Panc1 (cell line): Measurements from ENCODE around the gene GABRG3. TPM values are rescaled to one million over a fixed set of nuclear protein-coding genes. Genes with fewer than 3 reads are reported as not detected.

Experiments
- ATAC-seq: fragments of 200-7000 bp; cut with Tn5 transposase; 2 replicates; pipeline ENCODE4 v1.9.1; 2020; ENCODE audit warnings: mild to moderate bottlenecking, moderate library complexity
- BruUV-seq: library from RNA; stranded (reverse); fragments of 400-500 nt; replicated peaks from 2 replicates; lab custom pipeline; 2021; lab: Mats Ljungman, UMichigan
- CTCF ChIA-PET: fragments of 300-600 bp; sonication (Branson Sonifier 250); formaldehyde crosslinking; loops from one replicate; lab custom pipeline; 2022; ENCODE audit warnings: antibody characterized with exemption; lab: Charles Lee
- POLR2A ChIA-PET: fragments of 300-600 bp; sonication (Branson Sonifier 250); formaldehyde crosslinking; loops from one replicate; lab custom pipeline; 2022; ENCODE audit warnings: antibody characterized with exemption; lab: Charles Lee
- DNase-seq: peaks from one replicate; pipeline ENCODE4 v3.0.0-alpha.2; 2010; ENCODE audit warnings: low read depth, low spot score
- H3K27ac ChIP-seq: 2 replicates; pipeline ENCODE4 v1.5.1; 2011; ENCODE audit warnings: mild to moderate bottlenecking, low read length, inconsistent platforms
- H3K27me3 ChIP-seq: fragments of 200-500 bp; sonication (Bioruptor generic); 2 replicates; pipeline ENCODE4 v1.6.0; 2014; ENCODE audit warnings: low read length, inconsistent platforms; ENCODE audit not compliant: control insufficient read depth, insufficient read depth
- H3K36me3 ChIP-seq: fragments of 200-500 bp; sonication (Bioruptor generic); 2 replicates; pipeline ENCODE4 v1.5.1; 2014; ENCODE audit warnings: inconsistent platforms, mild to moderate bottlenecking, low read length, moderate library complexity; ENCODE audit not compliant: control insufficient read depth, insufficient read depth
- H3K4me1 ChIP-seq: 2 replicates; pipeline ENCODE4 v1.5.1; 2011; ENCODE audit warnings: inconsistent platforms, mild to moderate bottlenecking, low read length, moderate library complexity; ENCODE audit not compliant: control insufficient read depth, insufficient read depth
- H3K4me3 ChIP-seq, 2 experiments: 2 replicates each; pipeline ENCODE4 v1.5.1; 2011 to 2012; ENCODE audit warnings: low read depth in 2 of 2, low read length in 2 of 2, mild to moderate bottlenecking in 2 of 2, inconsistent platforms in 1 of 2, moderate library complexity in 1 of 2
- H3K9me3 ChIP-seq: fragments of 200-500 bp; sonication (Bioruptor generic); 2 replicates; pipeline ENCODE4 v1.5.1; 2014; ENCODE audit warnings: low read depth, mild to moderate bottlenecking, inconsistent platforms, low read length, moderate library complexity; ENCODE audit not compliant: control insufficient read depth, insufficient read depth
- POLR2AphosphoS5 ChIP-seq: IDR thresholded peaks from 2 replicates; pipeline ENCODE4 v1.6.1; 2012; ENCODE audit warnings: mild to moderate bottlenecking, low read depth, low read length, moderate library complexity
- SIN3A ChIP-seq: IDR thresholded peaks from 2 replicates; pipeline ENCODE4 v1.6.1; 2012; ENCODE audit warnings: low read depth, mild to moderate bottlenecking, low read length, moderate library complexity, borderline replicate concordance; ENCODE audit not compliant: insufficient read depth
- TCF7L2 ChIP-seq: IDR thresholded peaks from 2 replicates; pipeline ENCODE4 v1.6.1; 2011; ENCODE audit warnings: mild to moderate bottlenecking, low read depth, low read length, inconsistent platforms
- in situ Hi-C: cut with HindIII; loops from 2 replicates; pipeline ENCODE4 v1.10.0; 2016; ENCODE audit warnings: low sequenced_read_pairs, low pct_unique_long_range_greater_than_20kb
- intact Hi-C: fragments of 100-400 bp; cut with micrococcal nuclease; formaldehyde crosslinking; loops from one replicate; pipeline ENCODE4 v1.10.0; 2022; ENCODE audit not compliant: unreplicated experiment
- total RNA-seq: library from RNA; stranded (reverse); gene quantifications from one replicate; pipeline ENCODE4 v1.2.1, GENCODE V29; 2021; ENCODE audit not compliant: unreplicated experiment
- TF ChIP-seq, protein P1 (sequence below): fragments of 450-650 bp; IDR thresholded peaks from 2 replicates; pipeline ENCODE4 v1.5.1; 2017; ENCODE audit warnings: mild to moderate bottlenecking
- TF ChIP-seq, protein P2 (sequence below), 2 experiments: IDR thresholded peaks; 2 replicates each; pipeline ENCODE4 v1.6.1; 2011 to 2012; ENCODE audit warnings: low read depth in 2 of 2, control low read depth in 1 of 2, low read length in 1 of 2, mild to moderate bottlenecking in 1 of 2, moderate library complexity in 1 of 2; ENCODE audit not compliant: insufficient read depth in 1 of 2

The GABRG3 gene
- total RNA-seq, 1 experiment from 2014 or later: not detected

DNA sequence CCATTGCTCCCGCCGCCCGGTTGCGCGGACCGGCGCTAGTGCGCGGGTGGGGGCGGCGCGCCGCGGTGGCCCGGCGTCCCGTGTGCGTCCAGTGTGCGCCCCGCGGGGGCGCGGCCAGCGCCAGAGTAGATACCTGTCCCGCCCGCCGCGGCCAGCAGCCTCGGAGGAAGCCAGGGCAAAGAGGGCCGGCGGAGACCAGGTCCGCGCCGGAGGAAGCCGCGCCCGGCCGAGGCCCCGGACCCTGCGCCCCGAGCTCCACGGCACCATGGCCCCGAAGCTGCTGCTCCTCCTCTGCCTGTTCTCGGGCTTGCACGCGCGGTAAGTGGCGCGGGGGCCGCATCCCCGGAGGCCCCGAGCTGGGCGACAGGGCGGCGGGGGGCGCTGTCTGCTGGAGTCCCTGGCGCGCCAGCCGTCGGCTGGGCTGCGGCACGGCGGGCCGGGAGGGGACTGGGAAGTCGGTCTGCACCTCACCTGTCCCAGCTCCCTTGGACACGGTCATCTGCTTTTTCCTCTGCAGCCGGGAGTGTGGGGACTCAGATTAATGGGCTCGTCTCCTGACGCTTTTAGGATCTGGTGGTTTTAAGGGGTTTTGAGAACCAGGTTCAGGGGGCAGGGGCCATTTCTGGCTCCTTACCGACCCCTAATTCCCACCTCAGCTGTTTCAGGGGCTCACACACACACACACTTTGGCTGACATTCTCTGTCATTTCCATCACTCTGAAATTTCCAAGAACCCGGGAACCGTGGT lies 464 bp downstream of the GABRG3 start:
- Histone ChIP-seq H3K4me3 (no peak overlapping the region), H3K27me3 (no peaks in the 10 kb centered on the region), H3K27ac (no peak overlapping the region), H3K36me3 (no peaks in the 10 kb centered on the region), H3K4me1 (no peaks in the 10 kb centered on the region), H3K9me3 (no peaks in the 10 kb centered on the region)
- no peak for TF ChIP-seq TCF7L2
- TF ChIP-seq, protein P1, sequence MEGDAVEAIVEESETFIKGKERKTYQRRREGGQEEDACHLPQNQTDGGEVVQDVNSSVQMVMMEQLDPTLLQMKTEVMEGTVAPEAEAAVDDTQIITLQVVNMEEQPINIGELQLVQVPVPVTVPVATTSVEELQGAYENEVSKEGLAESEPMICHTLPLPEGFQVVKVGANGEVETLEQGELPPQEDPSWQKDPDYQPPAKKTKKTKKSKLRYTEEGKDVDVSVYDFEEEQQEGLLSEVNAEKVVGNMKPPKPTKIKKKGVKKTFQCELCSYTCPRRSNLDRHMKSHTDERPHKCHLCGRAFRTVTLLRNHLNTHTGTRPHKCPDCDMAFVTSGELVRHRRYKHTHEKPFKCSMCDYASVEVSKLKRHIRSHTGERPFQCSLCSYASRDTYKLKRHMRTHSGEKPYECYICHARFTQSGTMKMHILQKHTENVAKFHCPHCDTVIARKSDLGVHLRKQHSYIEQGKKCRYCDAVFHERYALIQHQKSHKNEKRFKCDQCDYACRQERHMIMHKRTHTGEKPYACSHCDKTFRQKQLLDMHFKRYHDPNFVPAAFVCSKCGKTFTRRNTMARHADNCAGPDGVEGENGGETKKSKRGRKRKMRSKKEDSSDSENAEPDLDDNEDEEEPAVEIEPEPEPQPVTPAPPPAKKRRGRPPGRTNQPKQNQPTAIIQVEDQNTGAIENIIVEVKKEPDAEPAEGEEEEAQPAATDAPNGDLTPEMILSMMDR: no peak
- TF ChIP-seq, protein P2, sequence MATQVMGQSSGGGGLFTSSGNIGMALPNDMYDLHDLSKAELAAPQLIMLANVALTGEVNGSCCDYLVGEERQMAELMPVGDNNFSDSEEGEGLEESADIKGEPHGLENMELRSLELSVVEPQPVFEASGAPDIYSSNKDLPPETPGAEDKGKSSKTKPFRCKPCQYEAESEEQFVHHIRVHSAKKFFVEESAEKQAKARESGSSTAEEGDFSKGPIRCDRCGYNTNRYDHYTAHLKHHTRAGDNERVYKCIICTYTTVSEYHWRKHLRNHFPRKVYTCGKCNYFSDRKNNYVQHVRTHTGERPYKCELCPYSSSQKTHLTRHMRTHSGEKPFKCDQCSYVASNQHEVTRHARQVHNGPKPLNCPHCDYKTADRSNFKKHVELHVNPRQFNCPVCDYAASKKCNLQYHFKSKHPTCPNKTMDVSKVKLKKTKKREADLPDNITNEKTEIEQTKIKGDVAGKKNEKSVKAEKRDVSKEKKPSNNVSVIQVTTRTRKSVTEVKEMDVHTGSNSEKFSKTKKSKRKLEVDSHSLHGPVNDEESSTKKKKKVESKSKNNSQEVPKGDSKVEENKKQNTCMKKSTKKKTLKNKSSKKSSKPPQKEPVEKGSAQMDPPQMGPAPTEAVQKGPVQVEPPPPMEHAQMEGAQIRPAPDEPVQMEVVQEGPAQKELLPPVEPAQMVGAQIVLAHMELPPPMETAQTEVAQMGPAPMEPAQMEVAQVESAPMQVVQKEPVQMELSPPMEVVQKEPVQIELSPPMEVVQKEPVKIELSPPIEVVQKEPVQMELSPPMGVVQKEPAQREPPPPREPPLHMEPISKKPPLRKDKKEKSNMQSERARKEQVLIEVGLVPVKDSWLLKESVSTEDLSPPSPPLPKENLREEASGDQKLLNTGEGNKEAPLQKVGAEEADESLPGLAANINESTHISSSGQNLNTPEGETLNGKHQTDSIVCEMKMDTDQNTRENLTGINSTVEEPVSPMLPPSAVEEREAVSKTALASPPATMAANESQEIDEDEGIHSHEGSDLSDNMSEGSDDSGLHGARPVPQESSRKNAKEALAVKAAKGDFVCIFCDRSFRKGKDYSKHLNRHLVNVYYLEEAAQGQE (IDR thresholded peaks at IDR 0.05; ENCODE audit: insufficient read depth in 1 of 2, low read depth in 2 of 2, low read length in 1 of 2): no peak
- no peak for TF ChIP-seq POLR2AphosphoS5
- no peak for TF ChIP-seq SIN3A
- in situ Hi-C loops (no loop called here), intact Hi-C loops (no loop called here)
- ChIA-PET POLR2A (no interaction called here), CTCF (no interaction called here)
- no peak for DNase-seq
- no peak for ATAC-seq
- BruUV-seq: no TSS peak

DNA sequence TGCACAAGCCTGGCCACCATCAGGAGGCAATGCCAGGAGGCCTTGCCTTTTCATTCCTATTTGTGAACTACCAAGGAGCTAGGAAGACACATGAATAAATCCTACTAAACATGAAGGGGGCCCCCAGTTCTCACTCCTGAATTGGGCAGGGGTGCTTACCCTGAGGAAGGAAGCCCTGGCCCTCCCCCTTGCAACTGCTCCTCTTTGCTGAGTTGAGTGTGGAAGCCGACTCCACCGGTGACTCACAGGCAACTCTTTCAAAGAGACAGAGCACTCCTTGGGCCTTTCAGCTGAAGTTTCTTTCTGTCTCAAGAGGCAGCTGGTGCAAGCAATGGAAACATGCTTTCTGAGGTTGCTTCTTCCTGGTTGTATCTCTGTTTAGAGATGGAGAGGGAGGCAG lies 1.7 kb downstream of the GABRG3 start:
- POLR2A ChIA-PET: no interaction called here
- intact Hi-C loops: no loop called here
- Histone ChIP-seq H3K4me3 (no peak overlapping the region), H3K27ac (no peak overlapping the region), H3K9me3 (no peaks in the 10 kb centered on the region), H3K27me3 (no peaks in the 10 kb centered on the region), H3K36me3 (no peaks in the 10 kb centered on the region), H3K4me1 (no peaks in the 10 kb centered on the region)
- DNase-seq (no peak), ATAC-seq (no peak)
- in situ Hi-C loops: no loop called here
- no TSS peak for BruUV-seq
- CTCF ChIA-PET: no interaction called here
- TF ChIP-seq POLR2AphosphoS5: no peak
- TF ChIP-seq SIN3A: no peak
- TF ChIP-seq, protein P2 (IDR thresholded peaks at IDR 0.05; ENCODE audit: insufficient read depth in 1 of 2, low read depth in 2 of 2, low read length in 1 of 2): no peak
- TF ChIP-seq, protein P1: no peak
- no peak for TF ChIP-seq TCF7L2
